Common myeloid progenitor, CD34-positive (primary cell): ENCODE measurements around the gene SLC9A8.

Experiments used
- CTCF ChIA-PET: fragments of 350-600 bp; sonication (Branson Sonifier 250); formaldehyde crosslinking; loops from one replicate; lab custom pipeline; 2021; ENCODE audit warnings: antibody characterized with exemption; lab: Charles Lee
- POLR2A ChIA-PET: fragments of 350-600 bp; sonication (Branson Sonifier 250); formaldehyde crosslinking; loops from one replicate; lab custom pipeline; 2021; ENCODE audit warnings: antibody characterized with exemption; lab: Charles Lee
- DNase-seq, 3 donors: peaks; one replicate each; pipeline versions ENCODE4 v3.0.0 to v3.0.0-alpha.2; 2013
- H3K27ac ChIP-seq, 2 experiments: 1 replicate in 1 of 2; 2 replicates in 1 of 2; pipeline ENCODE4 v1.7.0; 2013; ENCODE audit warnings: inconsistent platforms in 2 of 2, low read length in 2 of 2, mild to moderate bottlenecking in 2 of 2, low read depth in 1 of 2, moderate library complexity in 1 of 2; ENCODE audit not compliant: severe bottlenecking in 2 of 2, insufficient read depth in 1 of 2, poor library complexity in 1 of 2
- H3K27me3 ChIP-seq, 5 experiments: replicated peaks in 2 of 5; 1 replicate in 3 of 5; 2 replicates in 2 of 5; pipeline versions ENCODE4 v1.6.1 to v1.7.0; 2013; ENCODE audit warnings: low read length in 4 of 5, mild to moderate bottlenecking in 2 of 5, moderate library complexity in 2 of 5, inconsistent platforms in 1 of 5; ENCODE audit not compliant: insufficient read depth in 5 of 5, control insufficient read depth in 4 of 5
- H3K36me3 ChIP-seq, 4 experiments: 1 replicate in 2 of 4; 2 replicates in 2 of 4; pipeline versions ENCODE4 v1.6.1 to v1.7.0; 2013; ENCODE audit warnings: low read length in 3 of 4, control low read depth in 1 of 4, mild to moderate bottlenecking in 1 of 4; ENCODE audit not compliant: control insufficient read depth in 4 of 4, insufficient read depth in 4 of 4
- H3K4me1 ChIP-seq, 4 experiments: 1 replicate in 3 of 4; 2 replicates in 1 of 4; pipeline versions ENCODE4 v1.6.1 to v1.7.1; 2013; ENCODE audit warnings: low read length in 3 of 4, mild to moderate bottlenecking in 3 of 4, control low read depth in 1 of 4, inconsistent platforms in 1 of 4, moderate library complexity in 1 of 4; ENCODE audit not compliant: control insufficient read depth in 4 of 4, insufficient read depth in 4 of 4; ENCODE audit errors: control extremely low read depth in 1 of 4
- H3K4me3 ChIP-seq, 7 experiments: 1 replicate in 4 of 7; 2 replicates in 3 of 7; pipeline versions ENCODE4 v1.5.1 to v1.7.0; 2013; ENCODE audit warnings: mild to moderate bottlenecking in 7 of 7, low read length in 6 of 7, moderate library complexity in 6 of 7, inconsistent platforms in 2 of 7, low read depth in 2 of 7, control low read depth in 1 of 7; ENCODE audit not compliant: insufficient read depth in 4 of 7, control insufficient read depth in 1 of 7; ENCODE audit errors: extremely low read depth in 1 of 7
- H3K9me3 ChIP-seq, 5 experiments: 1 replicate in 4 of 5; 2 replicates in 1 of 5; pipeline versions ENCODE4 v1.6.1 to v1.7.1; 2013; ENCODE audit warnings: low read length in 4 of 5, mild to moderate bottlenecking in 2 of 5, inconsistent platforms in 1 of 5, low read depth in 1 of 5, moderate library complexity in 1 of 5; ENCODE audit not compliant: control insufficient read depth in 4 of 5, insufficient read depth in 2 of 5; ENCODE audit errors: control extremely low read depth in 1 of 5
- WGBS: methylation state at CpG from one replicate; pipeline ENCODE4 v1.1.5; 2013; ENCODE audit not compliant: insufficient coverage; 5-methylcytosine and 5-hydroxymethylcytosine counted together

The SLC9A8 gene

DNA sequence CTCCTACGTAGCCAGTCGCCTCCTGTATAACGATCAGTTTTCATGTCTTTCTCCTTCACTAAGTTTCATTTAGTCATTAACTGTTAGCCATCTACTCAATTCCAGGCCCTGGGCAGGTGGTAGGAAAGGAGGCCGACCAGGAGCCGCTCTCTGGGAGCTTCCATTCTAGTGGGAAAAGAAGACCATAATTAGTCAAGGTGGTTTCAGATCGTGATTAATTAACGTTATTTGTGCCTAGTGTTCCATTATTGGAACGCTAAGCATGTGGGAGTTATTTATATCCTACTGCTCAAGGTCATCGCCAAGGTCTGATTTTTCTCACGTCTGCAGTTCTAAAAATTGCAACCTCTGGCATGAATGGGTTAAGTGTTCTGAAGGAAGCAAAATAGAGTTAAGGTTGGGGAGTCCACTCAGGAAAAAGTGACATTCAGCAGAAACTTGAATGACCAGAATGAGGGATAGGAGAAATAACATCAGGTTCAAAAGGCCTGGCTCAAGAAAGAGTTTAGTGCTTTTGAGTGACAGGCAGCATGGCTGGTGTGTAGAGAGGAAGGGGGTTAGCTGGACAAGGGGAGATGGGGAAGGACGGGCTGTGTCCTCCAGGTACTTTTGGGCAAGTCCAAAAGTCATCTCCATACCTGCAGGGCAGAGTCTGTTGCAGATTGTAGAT is 812 bp downstream of the SLC9A8 start:
- H3K4me1 ChIP-seq, result peaks cover 8 to 16% (median 12%) of the 10 kb centered on the region in 4 experiments
- no peak for DNase-seq
- ChIA-PET CTCF (no interaction called here), POLR2A (no interaction called here)
- H3K4me3 ChIP-seq, result peak overlapping the region; percentile 73 to 99 (median 86)
- peak overlapping the region; percentile 86 to 94 for H3K27ac ChIP-seq
- H3K9me3 ChIP-seq, result no peaks in the 10 kb centered on the region
- WGBS, result 40% methylated on average over 5 of the region's 11 CpGs
- peaks cover 2 to 14% (median 9%) of the 10 kb centered on the region in 4 experiments for H3K36me3 ChIP-seq
- H3K27me3 ChIP-seq, result no peaks in the 10 kb centered on the region

- Histone ChIP-seq H3K9me3 (no peaks in the 10 kb centered on the region), H3K36me3 (peaks cover 6 to 21% (median 14%) of the 10 kb centered on the region in 4 experiments), H3K4me3 (peak overlapping the region in 4 of 7 experiments; percentile 85 to 99 (median 90)), H3K4me1 (peaks cover 8 to 16% (median 12%) of the 10 kb centered on the region in 4 experiments), H3K27ac (no peak overlapping the region), H3K27me3 (no peaks in the 10 kb centered on the region)
- ChIA-PET CTCF (no interaction called here), POLR2A (no interaction called here)
- DNase-seq, result no peak
- WGBS, result 89% methylated on average over 4 of the region's 5 CpGs
These were observed 1.5 kb downstream of the SLC9A8 start for GRCh38 chr20:49814057-49814694.

DNA sequence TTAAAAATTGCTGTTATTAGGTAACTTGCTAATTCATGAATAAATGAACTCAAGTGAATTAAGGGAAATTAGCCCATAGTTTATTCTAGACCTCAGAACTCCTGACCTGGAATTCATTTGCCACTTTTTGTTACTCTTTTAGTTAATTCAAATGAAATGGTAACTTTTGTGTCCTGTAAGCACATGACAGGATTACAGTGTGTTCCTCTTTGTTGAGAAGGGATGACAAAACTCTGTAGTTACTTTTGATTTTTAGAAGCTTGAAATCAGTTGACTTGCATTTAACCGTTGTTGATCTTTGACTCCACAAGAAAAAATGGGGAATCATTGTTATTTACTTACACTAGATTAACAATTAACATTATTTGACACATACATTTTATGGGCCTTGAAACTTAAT is 6.2 kb downstream of the SLC9A8 start:
- Histone ChIP-seq H3K27ac (no peak overlapping the region), H3K27me3 (no peaks in the 10 kb centered on the region), H3K36me3 (peaks cover 14 to 50% (median 32%) of the 10 kb centered on the region in 4 experiments), H3K4me3 (no peak overlapping the region), H3K4me1 (peaks cover 2 to 11% (median 6%) of the 10 kb centered on the region in 4 experiments), H3K9me3 (no peaks in the 10 kb centered on the region)
- ChIA-PET POLR2A (interaction anchor here (0.7 kb wide), 1 partner anchor 167 kb away, joined by 4 read pairs; no protein-coding TSS in a partner anchor), CTCF (no interaction called here)
- DNase-seq, result no peak
- WGBS, result no CpG with 5 or more reads among the region's 1 CpG

DNA sequence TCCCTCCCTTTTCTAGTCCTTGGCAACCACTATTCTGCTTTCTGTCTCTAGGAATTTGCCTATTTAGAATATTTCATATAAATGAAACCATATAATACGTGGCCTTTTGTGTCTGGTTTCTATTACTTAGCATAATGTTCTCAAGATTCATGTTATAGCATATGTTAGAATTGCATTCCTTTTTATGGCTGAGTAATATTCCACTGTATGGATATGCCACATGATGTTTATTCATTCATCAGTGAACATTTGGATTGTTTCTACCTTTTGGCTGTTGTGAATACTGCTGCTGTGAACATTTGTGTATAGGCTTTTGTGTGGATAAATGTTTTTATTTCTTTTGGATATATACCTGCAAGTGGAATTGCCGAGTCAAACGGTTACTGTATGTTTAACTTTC is 7.1 kb downstream of the SLC9A8 start:
- Histone ChIP-seq H3K4me3 (no peak overlapping the region), H3K36me3 (peaks cover 16 to 59% (median 36%) of the 10 kb centered on the region in 4 experiments), H3K27ac (no peak overlapping the region), H3K27me3 (no peaks in the 10 kb centered on the region), H3K9me3 (no peaks in the 10 kb centered on the region), H3K4me1 (peaks cover 0 to 9% (median 6%) of the 10 kb centered on the region in 4 experiments)
- POLR2A ChIA-PET, result no interaction called here
- no peak for DNase-seq
- 100% methylated on average over 1 of the region's 3 CpGs for WGBS
- CTCF ChIA-PET, result no interaction called here

DNA sequence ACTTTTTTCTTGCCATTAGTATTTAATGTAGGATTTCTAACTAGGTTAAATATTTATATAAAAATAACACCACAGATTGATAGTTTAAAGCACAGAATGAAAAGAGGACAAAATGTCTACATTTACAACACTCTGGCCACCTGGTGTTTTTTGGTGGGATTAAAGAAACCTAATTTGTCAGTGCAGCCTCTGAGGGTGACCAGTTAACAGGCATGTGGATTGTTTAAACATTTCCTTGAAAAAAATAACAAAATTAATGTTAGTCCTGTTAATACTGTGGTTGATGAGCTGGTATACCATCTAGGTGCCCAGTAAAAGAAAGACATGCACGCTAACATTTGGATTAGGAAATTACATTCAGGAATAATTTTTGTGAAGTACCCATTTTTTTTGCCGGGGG is 8.8 kb downstream of the SLC9A8 start:
- DNase-seq, result no peak
- WGBS, result 80% methylated on average over 1 of the region's 2 CpGs
- H3K4me1 ChIP-seq, result peaks cover 0 to 9% (median 6%) of the 10 kb centered on the region in 4 experiments
- no peaks in the 10 kb centered on the region for H3K9me3 ChIP-seq
- no peaks in the 10 kb centered on the region for H3K27me3 ChIP-seq
- H3K27ac ChIP-seq, result no peak overlapping the region
- POLR2A ChIA-PET, result no interaction called here
- CTCF ChIA-PET, result interaction anchor here (2.7 kb wide), 1 partner anchor 24 kb away, joined by 6 read pairs; no protein-coding TSS in a partner anchor
- H3K4me3 ChIP-seq, result no peak overlapping the region
- peaks cover 14 to 65% (median 39%) of the 10 kb centered on the region in 4 experiments for H3K36me3 ChIP-seq

- H3K27ac ChIP-seq, result no peak overlapping the region
- no peaks in the 10 kb centered on the region for H3K27me3 ChIP-seq
- POLR2A ChIA-PET, result interaction anchor here (0.6 kb wide), 1 partner anchor 624 kb away, joined by 3 read pairs; no protein-coding TSS in a partner anchor
- peaks cover 14 to 64% (median 39%) of the 10 kb centered on the region in 4 experiments for H3K36me3 ChIP-seq
- 100% methylated on average over 1 of the region's 2 CpGs for WGBS
- peaks cover 0 to 9% (median 6%) of the 10 kb centered on the region in 4 experiments for H3K4me1 ChIP-seq
- H3K9me3 ChIP-seq, result no peaks in the 10 kb centered on the region
- CTCF ChIA-PET, result interaction anchor here (0.6 to 2.7 kb wide), 4 partner anchors 11 to 211 kb away, joined by 3 to 6 read pairs (median 4); no protein-coding TSS in a partner anchor
- no peak for DNase-seq
- no peak overlapping the region for H3K4me3 ChIP-seq
These were observed 9.3 kb downstream of the SLC9A8 start for GRCh38 chr20:49821870-49822331.
